Measurements from ENCODE around the gene DTNBP1.

Gene DTNBP1

DNA sequence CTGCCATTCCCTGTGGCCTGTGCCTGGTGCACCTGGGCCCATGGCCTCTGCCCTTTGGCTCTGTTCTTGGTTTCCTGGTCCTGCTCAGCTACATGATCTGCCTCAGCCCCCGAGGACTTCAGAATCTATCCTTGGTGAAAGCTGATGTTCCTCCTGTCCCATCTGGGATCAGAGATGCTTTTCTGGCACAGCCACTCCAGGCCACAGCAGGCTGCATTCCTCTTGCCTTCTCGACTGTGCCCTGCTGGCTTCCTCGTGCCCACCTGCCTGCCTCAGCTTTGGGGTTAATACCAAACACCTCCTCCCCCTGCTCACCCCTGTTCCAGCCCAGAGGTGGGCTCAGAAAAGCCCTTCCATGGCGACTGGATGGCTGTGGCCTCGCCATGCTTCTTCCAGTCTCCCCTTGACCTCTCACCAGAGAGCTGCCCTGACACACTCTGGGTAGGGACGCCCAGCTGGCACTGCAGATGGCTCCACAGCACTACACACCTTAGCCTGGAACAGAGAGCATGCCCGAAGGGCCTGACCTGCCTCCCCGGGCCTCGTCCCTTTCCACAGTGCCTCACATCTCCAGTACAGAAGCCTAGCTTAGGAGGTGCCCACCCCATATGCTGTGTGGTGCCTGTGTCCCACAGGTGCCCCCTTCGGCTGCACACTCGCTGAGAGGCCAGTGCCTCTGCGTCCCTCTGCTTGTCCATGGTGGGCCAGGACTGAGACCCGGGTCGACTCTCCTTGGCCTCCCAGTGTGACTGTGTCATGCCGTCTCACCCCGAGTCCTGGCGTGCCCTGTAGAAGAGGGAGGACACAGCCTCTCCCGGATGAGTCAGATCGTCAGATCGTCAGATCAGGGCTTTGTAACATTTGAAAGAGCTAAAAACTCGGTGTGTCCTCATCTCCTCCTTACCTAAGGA is 148.8 kb downstream of the DTNBP1 start:
- no peak for DNase-seq (ENCODE audit: low spot score)

DNA sequence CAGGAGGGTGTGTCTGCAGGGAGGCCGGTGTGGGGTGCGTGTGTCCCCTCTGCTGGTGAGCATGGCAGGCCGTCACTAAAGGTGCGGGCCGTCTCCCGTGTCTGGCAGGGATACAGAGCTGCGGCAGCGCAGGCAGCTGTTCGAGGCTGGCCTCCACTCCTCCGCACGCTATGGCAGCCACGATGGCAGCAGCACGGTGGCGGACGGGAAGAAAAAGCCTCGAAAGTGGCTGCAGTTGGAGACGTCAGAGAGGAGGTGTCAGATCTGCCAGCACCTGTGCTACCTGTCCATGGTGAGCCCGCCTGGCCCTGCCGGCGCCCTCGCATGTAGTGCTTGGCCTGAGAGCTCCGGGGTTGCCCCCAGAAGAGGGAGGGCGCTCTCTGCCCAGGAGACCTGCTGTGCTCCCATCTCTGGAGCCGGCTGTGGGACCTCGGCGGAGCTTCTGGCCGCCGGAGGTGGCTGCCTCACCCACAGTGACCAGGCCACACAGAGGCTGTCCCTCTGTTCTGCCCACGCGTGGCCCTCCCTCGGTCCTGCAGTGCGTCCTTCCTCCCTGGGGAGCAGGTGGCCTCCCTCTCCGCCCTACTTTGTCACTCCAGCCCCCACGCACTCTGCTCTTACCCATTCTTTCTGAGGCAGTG is 149.6 kb downstream of the DTNBP1 start:
- no peak for DNase-seq (ENCODE audit: low spot score)

DNA sequence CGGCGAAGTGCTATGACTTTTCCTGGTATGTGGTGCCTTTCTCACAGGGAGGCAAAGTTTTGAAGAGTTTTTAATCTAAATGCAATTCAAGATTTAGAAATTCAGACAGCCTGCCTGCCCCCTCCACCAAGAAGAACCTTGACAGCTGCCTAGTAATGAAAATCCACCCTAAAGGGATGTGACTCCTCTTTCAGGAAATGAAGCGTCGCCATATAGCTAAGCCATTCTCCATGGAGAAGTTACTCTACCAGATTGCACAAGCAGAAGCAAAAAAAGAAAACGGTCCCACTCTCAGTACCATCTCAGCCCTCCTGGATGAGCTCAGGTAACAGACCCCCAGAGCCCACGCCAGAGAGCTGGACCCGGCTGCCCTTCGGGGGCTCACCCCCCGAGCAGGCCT is 150.1 kb downstream of the DTNBP1 start:
- no peak for DNase-seq (ENCODE audit: low spot score)

DNA sequence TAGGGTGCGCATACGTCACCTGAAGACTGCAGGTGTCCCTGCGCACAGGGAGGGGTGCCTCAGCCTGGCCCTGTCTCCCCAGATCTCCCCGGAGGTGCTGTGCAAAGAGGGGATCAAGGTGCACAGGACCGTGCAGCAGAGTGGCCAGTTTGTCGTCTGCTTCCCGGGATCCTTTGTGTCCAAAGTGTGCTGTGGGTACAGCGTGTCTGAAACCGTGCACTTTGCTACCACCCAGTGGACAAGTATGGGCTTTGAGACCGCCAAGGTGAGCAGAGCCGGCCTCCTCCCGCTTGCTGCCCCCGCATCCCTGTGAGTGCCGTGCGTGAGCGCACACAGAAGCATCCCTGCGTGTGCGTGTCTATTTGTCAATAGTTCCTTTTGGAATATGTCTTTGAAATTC is 150.7 kb downstream of the DTNBP1 start:
- DNase-seq (ENCODE audit: low spot score), result peak; percentile 55

DNA sequence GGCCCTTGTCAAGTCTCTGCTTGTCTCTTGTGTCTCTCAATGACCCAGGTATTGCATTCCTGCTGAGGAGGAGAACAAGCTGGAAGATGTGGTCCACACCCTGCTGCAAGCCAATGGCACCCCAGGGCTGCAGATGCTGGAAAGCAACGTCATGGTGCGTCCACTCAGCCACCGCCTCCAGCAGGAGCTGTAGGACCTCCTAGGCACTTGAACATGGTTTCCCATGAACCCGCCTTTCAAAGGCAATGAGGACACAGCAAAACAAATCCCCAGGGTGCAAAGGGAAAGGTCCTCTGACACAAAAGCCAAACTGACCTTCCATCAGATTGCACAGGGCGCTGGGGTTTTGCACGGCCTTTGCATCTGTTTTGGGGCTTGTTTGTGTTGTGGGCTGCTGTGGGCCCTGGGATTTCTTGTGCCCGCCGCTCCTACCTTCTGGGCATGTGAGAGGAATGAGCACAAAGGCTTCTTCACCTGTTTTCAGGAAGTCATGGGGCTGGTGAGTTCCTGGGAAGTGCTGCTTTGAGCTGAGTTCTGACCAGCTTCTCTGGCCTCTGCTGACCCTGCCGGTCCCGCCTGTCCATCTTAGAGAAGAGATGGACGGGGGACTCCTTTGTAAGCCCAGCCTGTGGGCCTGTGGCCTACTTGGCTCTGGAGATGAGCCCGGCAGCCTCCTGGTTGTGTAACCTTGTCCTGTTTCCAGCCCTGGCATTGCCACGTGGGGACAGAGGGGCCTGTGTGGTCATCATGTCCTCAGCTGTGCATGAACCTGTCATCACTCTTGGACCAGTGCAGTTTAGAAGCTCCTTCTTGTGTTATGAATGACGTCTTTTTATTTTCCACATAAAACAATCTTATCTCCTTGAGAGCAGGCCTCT is 151.3 kb downstream of the DTNBP1 start:
- no peak for DNase-seq (ENCODE audit: low spot score)

DNA sequence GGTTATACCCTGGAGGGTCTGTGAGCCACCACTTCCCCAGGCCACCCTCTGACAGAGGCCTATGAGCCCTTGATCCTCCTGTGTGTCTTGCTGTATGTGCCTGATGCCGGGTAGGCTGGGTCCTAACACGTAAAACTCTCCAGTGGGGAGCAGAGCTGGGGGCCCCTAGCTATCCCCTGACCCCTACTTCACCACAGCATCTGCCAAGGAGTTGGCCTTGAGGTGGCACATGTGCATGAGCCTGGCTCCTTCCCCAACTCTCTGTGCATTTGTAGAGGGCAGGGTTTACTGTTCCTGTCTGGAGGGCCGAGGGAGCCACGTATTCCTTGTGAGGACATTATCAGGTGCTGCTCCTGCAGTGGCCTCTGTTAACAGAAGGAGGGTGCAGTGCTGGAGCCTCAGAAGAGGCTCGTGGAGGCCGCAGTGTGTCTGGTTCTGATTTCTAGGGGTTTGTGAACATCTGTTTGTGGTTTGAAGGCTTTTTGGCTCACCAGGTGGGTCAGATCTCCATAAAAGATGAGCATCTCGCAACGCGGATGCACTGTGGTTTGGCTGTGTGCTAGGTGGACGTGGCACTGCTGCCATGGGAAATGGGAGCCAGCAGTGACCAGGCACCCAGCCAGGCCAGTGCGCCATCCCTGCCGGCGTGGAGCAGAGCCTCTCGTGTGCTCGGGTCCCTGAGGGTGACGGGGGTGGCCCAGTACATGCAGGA is 152.1 kb downstream of the DTNBP1 start:
- no peak for DNase-seq (ENCODE audit: low spot score)

DNA sequence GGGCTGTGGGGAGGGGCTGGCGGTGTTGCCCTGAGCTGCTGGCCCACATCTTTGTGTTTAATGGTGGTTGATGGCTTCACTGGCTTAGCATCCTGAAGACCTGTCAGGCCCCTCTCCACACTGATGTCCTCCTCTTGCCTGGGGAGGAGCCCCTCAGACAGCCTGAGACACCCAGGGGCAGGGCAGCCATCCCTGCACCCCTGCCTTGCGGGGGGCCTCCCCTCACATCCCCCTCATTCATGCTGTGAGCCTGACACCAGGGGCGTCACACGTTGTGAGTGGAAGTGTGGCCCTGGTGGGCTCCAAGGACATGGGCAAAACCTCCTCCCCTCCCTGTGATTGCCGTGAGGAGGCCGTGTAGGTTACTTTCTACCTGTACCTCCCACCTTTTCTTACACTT is 152.7 kb downstream of the DTNBP1 start:
- no peak for DNase-seq (ENCODE audit: low spot score)

DNA sequence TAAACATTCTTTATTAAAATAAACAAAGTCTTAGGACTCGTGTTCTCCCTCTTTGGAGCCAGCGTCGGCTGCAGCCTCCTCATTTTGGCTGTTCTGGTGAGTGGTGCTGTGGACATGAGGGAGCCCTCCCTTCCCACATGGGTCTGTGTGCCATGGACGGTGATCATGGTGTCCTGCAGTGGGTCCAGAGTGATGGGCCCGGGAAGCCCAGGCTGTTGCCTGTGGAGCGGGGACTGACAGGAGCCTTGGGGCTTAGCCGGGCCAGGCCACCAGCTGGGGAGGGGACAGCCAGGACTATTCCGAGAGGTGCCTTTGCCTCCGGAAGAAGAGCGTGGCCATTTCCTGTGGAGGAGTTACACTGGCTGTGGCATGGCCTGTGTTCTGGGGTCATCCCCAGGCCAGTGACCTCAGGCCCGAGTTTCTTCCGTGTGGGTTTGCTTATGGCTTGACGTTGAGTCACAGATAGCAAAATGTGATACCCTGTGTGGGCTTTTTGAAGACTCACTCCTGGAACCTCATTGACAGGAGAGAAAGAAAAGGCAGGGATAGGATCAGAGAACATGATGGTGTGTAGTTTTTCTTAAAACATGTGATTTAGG is 153.4 kb downstream of the DTNBP1 start:
- no peak for DNase-seq (ENCODE audit: low spot score)

DNA sequence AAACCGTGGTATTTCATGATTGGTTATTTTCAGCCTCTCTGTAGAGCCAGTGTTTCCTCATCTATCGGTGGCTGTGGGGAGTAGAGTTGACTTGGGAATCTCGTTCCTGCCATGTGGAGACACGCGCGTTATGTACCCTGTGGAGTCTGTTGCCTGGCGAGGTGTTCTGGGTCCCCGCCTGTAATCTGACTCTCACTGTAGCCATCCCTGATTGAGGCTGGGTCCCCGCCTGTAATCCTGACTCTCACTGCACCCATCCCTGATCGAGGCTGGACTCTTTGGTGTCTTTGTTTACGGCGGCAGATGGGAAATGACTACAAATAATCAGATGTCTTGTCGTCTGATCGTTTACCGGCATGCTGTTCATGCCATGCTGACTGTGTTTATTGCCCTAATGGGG is 153.9 kb downstream of the DTNBP1 start:
- DNase-seq (ENCODE audit: low spot score), result no peak

DNA sequence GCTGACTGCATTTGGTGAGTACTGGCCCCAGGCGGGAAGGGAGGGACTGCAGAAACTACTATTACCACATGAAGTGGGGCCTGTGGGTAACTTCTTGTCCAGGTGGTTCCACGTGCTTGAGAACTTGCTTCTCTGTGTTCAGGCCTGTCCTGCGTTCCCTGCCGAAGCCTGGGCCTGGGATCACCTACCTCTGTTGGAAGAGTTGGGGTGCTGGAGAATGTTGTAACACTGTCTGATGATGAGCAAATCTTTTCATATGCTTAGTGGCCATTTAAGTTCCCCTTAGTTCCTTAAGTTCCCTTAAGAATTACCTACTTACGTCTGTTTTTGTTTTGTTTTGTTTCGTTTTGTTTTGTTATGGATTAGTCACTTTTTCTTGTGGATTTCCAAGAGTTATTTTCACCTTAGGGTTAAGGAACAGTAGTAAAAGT is 154.4 kb downstream of the DTNBP1 start:
- no peak for DNase-seq (ENCODE audit: low spot score)

DNA sequence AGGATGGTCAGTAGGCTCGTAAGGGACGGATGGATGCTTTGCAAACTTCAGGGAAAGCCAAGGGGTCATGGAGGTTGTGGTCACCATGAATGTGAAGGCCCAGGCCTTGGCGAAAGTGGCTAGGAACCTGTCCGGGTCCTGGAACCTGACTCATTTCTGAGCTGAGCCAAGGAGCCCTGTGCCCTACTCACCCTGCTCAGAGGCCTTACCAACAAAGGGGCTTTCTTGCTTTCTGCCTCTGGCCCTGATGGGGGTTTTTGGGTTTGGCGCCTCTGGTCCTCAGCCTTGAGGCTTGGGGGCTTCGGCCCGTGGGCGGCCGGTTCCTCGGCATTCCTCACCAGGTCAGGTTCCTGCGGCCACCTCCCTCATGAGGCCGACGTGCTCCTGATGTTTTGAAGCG is 155.1 kb downstream of the DTNBP1 start:
- DNase-seq (ENCODE audit: low spot score), result no peak

DNA sequence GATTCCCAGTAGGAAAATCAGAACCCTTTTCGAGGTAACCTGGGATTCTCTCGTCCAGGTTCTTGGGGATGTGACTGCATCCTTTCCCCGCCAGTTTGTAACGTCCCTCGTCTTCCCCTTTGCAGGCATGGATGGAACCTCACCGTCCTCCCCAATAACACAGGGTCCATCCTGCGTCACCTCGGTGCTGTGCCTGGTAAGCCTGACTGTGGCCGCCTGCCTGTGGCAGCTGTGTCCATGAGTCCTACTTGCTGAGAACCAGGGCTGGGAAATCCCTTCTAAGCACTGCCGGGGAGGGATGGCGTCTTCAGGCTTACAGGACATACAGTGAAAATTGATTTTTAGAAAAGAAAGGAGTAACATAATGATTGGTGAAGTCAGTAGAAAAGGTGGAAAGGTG is 155.6 kb downstream of the DTNBP1 start:
- DNase-seq (ENCODE audit: low spot score), result no peak

DNA sequence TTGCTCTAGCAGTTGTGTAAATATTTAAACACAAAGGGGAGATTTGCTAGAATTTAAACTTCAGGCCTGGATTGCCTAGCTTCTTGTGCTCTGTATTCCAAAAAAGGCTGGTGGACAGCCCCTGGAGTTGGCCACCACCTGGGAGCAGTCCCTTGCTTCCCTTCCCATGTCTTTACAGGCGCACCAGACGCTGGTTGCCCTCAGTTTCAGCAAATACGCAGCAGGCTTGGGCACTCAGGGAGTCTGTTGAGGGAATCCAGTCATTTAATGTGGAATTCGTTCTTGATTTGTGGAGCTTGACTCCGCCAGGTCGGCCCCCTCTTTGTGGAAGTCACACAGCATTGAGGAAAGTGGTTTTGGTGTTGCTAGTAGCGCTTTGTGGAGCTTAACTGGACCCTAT is 156.8 kb downstream of the DTNBP1 start:
- no peak for DNase-seq (ENCODE audit: low spot score)

DNA sequence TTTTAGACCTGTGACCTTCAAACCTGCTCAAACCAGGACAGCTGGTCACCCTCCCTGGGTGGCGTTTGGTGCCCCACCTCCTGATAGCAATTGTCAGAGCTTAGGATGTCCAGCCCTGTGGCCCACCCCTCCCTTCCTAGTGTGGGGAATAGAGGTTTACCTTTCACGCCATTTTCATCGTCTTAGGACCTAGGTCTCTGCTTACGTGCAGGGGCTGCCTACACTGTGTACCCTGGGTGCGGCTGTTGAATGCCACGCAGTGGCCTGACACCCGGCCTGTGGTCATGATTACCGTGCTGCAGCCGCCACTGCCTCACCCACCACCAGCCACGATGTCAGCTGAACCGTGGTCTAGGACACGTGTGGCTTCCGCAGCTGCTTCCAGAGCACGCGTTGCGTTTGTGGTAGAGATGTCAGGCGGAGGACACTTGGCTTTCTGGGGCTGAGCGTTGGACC is 157.3 kb downstream of the DTNBP1 start:
- DNase-seq (ENCODE audit: low spot score), result no peak

DNA sequence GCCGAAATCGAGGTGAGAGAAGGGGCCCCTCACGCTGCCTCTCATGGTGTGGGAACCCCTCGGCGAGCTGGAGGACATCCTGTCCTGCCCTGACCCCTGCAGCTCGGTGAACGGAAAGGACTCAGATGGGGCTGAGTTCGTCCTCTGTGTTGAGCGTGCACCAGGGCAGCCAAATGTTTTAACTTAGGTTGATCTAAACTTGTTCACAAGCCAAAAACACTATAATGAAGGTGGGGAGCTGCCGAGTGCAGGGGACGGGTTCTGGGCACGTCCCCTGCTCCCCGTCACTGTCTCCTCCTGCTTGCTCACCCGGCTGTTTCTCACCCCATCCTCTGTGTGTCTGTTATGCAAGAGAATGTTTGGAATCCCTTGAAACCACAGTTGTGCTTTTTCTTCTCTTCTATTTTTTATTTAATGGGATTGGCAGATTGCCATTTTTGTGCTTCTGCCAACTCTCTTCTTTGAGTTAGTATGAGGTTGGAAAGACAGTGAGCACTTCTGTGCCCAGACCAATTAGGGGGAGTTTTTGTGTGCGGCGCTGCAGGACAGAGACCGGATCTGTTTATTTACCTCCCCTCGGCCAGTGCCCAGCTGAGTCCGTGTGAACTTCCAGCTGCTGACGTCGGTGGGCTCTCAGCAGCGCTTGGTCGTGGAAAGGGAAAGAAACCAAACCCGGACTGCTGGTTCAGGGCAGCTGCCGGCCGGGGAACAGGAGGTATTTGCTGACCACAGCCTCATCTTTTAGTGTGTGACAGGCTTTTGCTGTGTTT is 158.1 kb downstream of the DTNBP1 start:
- DNase-seq (ENCODE audit: low spot score), result no peak

DNA sequence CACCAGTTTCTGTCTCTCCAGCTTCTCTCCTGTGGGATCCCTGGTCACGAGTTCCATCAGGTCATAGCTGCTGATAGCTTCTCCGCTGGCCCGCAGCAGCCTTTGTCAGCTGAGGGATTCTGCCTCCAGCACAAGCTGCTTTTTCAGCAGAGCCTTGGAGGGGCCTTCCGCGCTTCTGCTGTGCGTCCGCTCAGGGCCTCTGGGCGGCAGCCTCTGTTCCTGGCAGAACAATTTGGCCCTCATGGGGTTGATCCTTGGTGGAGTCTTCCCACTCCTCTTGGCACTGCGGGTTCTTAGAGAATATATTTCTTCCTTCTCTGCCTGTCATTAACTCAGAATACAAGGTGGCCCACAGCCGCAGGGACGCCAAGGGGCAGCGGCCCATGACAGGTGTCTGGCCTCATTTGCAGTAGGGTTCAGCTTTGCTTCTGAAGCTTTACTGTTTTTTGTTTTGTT is 158.8 kb downstream of the DTNBP1 start:
- DNase-seq (ENCODE audit: low spot score), result no peak

DNA sequence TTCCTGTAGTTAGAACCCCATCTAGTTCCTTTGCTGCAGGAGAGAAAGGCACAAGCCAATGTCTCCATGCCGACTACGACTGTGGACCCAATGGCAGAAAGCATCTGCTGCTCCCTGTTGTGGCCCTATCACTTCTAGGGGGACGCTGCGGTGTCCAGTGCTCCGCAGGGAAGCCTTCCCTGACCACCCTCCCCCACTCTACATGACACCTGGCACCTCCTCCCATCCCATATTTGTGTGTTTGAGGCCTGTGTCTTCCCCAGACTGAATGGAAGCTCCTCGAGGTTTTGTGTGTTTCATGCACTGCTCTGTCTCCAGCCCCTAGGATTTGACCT is 159.5 kb downstream of the DTNBP1 start:
- DNase-seq (ENCODE audit: low spot score), result no peak

DNA sequence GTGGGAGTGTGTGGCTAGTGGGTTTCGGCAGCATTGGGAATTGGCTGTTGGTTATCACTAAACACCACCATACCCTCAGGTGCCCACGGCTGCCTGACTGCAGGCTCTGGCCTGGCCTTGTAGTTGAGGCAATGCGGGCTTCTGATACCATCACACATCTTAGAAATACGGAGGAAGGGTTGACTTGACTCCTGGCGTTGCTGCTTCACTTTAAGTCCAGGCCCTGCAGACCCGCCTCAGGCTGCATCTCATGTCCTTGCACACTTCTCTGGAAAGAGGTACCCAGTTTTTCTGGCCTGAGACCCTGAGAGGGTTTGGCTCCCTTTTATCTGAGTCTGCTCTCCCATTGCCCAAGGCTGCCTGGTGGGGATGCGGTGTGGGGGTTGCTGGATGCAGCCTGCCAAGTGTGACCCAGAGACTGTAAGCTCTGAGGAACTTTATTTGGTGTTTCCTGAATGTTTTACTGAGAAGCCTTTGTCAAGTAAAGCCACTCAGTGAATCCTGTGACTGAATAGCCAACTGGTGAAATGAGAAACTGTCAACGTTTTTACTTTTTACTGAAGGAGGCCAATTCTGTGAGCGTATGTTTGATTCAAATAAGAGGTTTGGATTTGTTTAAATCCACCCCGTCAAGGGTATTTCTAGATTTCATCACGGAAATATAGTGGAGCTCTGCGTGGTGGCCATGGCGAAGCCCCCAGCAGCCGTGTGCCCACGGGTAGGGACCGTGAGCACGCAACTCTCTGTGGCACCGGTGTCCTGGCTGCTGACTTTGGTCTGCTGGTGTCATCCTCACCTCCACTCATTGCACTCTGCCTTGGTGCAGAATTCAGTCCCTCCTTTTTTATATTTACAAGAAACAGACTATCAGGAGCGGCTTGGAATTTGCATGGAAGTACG is 160.1 kb downstream of the DTNBP1 start:
- no peak for DNase-seq (ENCODE audit: low spot score)

DNA sequence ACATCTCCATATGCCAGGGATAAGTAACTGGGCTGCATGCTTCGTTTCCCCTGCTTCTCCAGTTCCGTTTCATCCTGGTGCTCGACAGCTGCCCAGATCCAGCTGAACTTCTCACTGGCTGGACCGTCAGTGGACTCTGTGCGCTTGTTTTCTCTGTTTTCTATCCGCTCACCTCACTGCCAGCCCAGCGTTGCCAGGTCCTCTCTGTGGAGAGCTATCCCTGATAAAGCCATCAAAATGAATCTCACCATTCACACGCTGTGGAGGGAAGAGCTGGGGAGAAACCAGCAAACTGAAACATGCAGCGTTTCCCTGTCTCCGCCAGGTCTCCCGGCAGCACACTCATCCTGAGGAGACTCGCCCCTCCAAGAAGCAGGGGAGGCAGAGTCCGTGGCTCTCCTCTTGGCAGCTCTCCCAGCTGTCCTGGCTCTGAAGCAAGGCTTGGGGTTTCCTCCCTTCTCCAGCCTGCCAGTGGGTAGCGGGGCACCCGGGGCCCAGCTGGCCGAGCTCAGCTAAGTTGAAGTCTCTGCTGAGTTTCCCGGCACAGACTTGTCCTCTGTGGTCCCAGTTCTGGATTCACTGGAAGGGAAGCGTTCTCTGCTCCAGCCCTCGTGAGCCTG is 160.9 kb downstream of the DTNBP1 start:
- DNase-seq (ENCODE audit: low spot score), result no peak
